Measurements from ENCODE around the gene ITGA11.

DNA sequence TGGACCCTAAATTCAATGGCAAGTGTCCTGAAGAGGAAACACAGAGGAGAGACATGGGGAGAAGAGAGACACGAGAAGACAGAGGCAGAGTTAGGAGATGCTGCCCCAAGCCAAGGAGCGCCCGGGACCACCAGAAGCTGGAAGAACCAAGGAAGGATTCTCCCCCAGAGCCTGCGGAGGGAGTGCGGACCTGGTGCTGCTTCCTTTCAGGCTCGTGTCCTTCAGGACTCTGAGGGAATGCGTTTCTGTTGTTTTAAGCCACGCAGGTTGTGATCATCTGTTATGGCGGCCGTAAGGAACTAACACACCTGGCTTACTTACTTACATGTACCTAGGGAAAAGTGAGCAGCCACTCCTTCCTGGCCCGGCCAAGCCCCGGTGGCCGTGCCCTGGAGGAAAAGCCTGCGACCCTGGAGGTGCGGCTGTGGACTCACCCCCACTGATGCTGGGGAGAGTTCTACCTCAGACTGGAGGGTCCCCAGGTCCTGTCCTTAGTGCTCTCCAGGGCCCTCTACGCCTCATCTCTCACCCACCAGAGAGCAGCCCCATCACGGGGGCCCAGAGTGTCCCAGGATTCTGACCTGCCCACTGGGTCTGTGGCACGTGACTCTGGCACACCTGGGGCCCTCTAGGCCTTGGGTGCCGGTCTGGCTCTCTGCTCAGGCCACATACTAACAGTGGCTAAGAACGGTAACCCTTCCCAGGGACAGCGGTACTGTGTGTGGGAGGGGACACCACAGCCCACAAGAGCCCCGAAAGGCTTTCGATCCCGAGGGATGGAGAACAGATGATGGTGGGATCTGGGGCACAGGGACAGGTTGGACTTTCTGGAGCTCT, 61.8 kb downstream of the ITGA11 start:
- TF ChIP-seq, protein P1, sequence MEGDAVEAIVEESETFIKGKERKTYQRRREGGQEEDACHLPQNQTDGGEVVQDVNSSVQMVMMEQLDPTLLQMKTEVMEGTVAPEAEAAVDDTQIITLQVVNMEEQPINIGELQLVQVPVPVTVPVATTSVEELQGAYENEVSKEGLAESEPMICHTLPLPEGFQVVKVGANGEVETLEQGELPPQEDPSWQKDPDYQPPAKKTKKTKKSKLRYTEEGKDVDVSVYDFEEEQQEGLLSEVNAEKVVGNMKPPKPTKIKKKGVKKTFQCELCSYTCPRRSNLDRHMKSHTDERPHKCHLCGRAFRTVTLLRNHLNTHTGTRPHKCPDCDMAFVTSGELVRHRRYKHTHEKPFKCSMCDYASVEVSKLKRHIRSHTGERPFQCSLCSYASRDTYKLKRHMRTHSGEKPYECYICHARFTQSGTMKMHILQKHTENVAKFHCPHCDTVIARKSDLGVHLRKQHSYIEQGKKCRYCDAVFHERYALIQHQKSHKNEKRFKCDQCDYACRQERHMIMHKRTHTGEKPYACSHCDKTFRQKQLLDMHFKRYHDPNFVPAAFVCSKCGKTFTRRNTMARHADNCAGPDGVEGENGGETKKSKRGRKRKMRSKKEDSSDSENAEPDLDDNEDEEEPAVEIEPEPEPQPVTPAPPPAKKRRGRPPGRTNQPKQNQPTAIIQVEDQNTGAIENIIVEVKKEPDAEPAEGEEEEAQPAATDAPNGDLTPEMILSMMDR (IDR thresholded peaks at IDR 0.05) = no peak
- no peak for TF ChIP-seq ZFX (IDR thresholded peaks at IDR 0.05; ENCODE audit: borderline replicate concordance)
